Osteocyte (in vitro differentiated cells): ENCODE data around the gene ESF1. TPM values are rescaled to one million over a fixed set of nuclear protein-coding genes. Genes with fewer than 3 reads are reported as not detected.

Experiments used
- DNase-seq: peaks from one replicate; pipeline ENCODE4 v3.0.0; 2021; ENCODE audit warnings: mixed read lengths; ENCODE audit not compliant: unreplicated experiment; ENCODE audit errors: extremely low spot score
- H3K27ac Mint-ChIP-seq: one replicate; pipeline ENCODE4 v1.8.0; 2021; ENCODE audit warnings: mild to moderate bottlenecking, mixed read lengths; ENCODE audit not compliant: unreplicated experiment
- H3K27me3 Mint-ChIP-seq: one replicate; pipeline ENCODE4 v1.8.0; 2021; ENCODE audit warnings: mixed read lengths; ENCODE audit not compliant: unreplicated experiment
- H3K36me3 Mint-ChIP-seq: one replicate; pipeline ENCODE4 v1.8.0; 2021; ENCODE audit warnings: mixed read lengths; ENCODE audit not compliant: unreplicated experiment
- H3K4me1 Mint-ChIP-seq: one replicate; pipeline ENCODE4 v1.8.0; 2021; ENCODE audit warnings: mixed read lengths; ENCODE audit not compliant: unreplicated experiment
- H3K4me3 Mint-ChIP-seq: one replicate; pipeline ENCODE4 v1.8.0; 2021; ENCODE audit warnings: mild to moderate bottlenecking, moderate library complexity, mixed read lengths; ENCODE audit not compliant: unreplicated experiment
- H3K9me3 Mint-ChIP-seq: one replicate; pipeline ENCODE4 v1.8.0; 2021; ENCODE audit warnings: mixed read lengths; ENCODE audit not compliant: unreplicated experiment
- CTCF ChIP-seq: fragments of 200-600 bp; sonication (generic); IDR thresholded peaks from 2 replicates; pipeline ENCODE4 v1.5.0; 2021; ENCODE audit warnings: antibody characterized with exemption, mild to moderate bottlenecking, moderate library complexity
- total RNA-seq: library from RNA; stranded (reverse); gene quantifications from 2 replicates; pipeline ENCODE4 v1.2.1, GENCODE V29; 2021

ESF1 gene
- total RNA-seq, 1 donor from 2014 or later: 11.3 TPM

GRCh38 chr20:13758884-13759283 lies 25.8 kb downstream of the ESF1 start:
- Mint-ChIP-seq H3K9me3 (no peaks in the 10 kb centered on the region), H3K4me1 (no peaks in the 10 kb centered on the region), H3K4me3 (no peak overlapping the region), H3K27ac (no peak overlapping the region), H3K36me3 (peaks cover 26% of the 10 kb centered on the region), H3K27me3 (no peaks in the 10 kb centered on the region)
- no peak for DNase-seq
- no peak for TF ChIP-seq CTCF

- Mint-ChIP-seq H3K36me3 (peaks cover 24% of the 10 kb centered on the region), H3K4me1 (no peaks in the 10 kb centered on the region), H3K27me3 (no peaks in the 10 kb centered on the region), H3K27ac (no peak overlapping the region), H3K9me3 (no peaks in the 10 kb centered on the region), H3K4me3 (no peak overlapping the region)
- DNase-seq: no peak
- TF ChIP-seq CTCF: no peak
These were observed 28.2 kb downstream of the ESF1 start for GRCh38 chr20:13756551-13756950.

- Mint-ChIP-seq H3K27ac (no peak overlapping the region), H3K4me3 (no peak overlapping the region), H3K27me3 (no peaks in the 10 kb centered on the region), H3K9me3 (no peaks in the 10 kb centered on the region), H3K36me3 (peaks cover 29% of the 10 kb centered on the region), H3K4me1 (no peaks in the 10 kb centered on the region)
- no peak for DNase-seq
- no peak for TF ChIP-seq CTCF
These were observed 28.9 kb downstream of the ESF1 start for GRCh38 chr20:13755809-13756208.

- no peak overlapping the region for H3K4me3 Mint-ChIP-seq
- no peaks in the 10 kb centered on the region for H3K27me3 Mint-ChIP-seq
- peaks cover 20% of the 10 kb centered on the region for H3K36me3 Mint-ChIP-seq
- H3K27ac Mint-ChIP-seq: no peak overlapping the region
- H3K9me3 Mint-ChIP-seq: no peaks in the 10 kb centered on the region
- no peak for TF ChIP-seq CTCF
- no peaks in the 10 kb centered on the region for H3K4me1 Mint-ChIP-seq
- no peak for DNase-seq
These were observed 31.2 kb downstream of the ESF1 start for GRCh38 chr20:13753436-13754036.

GRCh38 chr20:13749811-13750210 lies 34.9 kb downstream of the ESF1 start:
- peaks cover under 1% of the 10 kb centered on the region for H3K4me1 Mint-ChIP-seq
- no peak overlapping the region for H3K4me3 Mint-ChIP-seq
- peaks cover 7% of the 10 kb centered on the region for H3K36me3 Mint-ChIP-seq
- no peak for DNase-seq
- no peaks in the 10 kb centered on the region for H3K27me3 Mint-ChIP-seq
- H3K27ac Mint-ChIP-seq: no peak overlapping the region
- TF ChIP-seq CTCF: no peak
- peaks cover 2% of the 10 kb centered on the region for H3K9me3 Mint-ChIP-seq
